Measurements from ENCODE around the gene CNTNAP2.

GRCh38 chr7:147651601-147652000, 1535.0 kb downstream of the CNTNAP2 start:
- TF ChIP-seq POLR2AphosphoS5 (IDR thresholded peaks at IDR 0.05; ENCODE audit: low read depth, low read length) (no peak), POLR2A (IDR thresholded peaks at IDR 0.05; ENCODE audit: low read depth, low read length) (no peak), PAX5 (IDR thresholded peaks at IDR 0.05; ENCODE audit: insufficient read depth, low read length, severe bottlenecking) (no peak), TAF1 (IDR thresholded peaks at IDR 0.05; ENCODE audit: low read depth, low read length) (no peak), SPI1 (IDR thresholded peaks at IDR 0.05; ENCODE audit: low read depth, low read length) (no peak), POU2F2 (IDR thresholded peaks at IDR 0.05; ENCODE audit: low read depth, low read length) (no peak)
